ENCODE measurements around the gene NUCKS1.

The NUCKS1 gene

DNA sequence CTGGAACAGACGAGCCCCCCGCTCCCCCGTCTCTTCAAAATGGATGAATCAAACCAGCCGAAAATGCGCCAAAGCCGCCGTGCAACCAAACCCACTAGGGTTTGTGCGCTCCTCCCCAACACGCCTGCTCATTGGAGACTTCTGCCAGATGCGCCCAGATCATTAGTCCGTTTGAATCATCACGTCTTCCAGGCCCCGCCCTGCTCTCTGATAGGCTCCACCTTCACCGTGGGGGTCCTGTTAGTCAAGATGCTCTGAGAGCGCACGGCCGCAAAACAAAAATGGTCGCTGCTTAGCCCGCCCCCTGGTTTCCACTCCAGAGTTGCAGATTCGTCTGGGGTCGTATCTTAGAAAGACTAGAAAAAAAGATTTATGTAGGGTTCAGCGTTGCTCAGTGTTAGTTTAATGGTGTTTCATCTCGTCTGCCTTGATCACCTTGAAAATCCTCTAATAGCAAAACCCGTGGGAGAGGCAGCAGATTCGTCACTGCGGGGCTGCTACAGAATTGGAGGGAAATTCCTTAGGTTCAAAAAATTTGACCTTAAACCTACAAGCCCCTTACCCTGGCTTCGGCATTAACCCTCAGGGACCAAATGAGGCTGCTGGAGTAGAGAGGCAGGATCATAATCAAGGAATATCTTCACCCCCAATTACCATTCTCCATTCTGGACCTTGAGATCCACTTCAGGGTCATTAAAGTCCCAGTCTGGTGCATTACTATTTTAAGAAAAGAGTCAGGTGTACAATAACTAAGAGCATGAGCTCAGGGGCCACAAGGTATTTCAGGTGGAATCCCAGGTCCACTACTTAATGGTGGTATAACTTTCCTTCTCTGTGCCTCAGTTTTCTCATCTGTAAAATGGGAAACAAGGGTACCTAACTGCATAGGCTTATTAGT lies at the start of gene NUCKS1:
NUCKS1 (minus strand) TSS at position 45 of the 898 bp plus-strand sequence. CDS start 209 bp downstream, outside the sequence.
- Histone ChIP-seq H3K9me3 (ENCODE audit: severe bottlenecking) (no peaks in the 10 kb centered on the region), H3K27me3 (ENCODE audit: insufficient read depth, poor library complexity, severe bottlenecking) (no peaks in the 10 kb centered on the region), H3K4me1 (ENCODE audit: insufficient read depth, poor library complexity, severe bottlenecking) (peaks cover 19% of the 10 kb centered on the region), H3K4me3 (ENCODE audit: severe bottlenecking) (peak within 1 kb of the TSS; percentile 74), H3K27ac (ENCODE audit: poor library complexity, severe bottlenecking) (peak within 1 kb of the TSS; percentile 92), H3K36me3 (ENCODE audit: low read depth) (peaks cover 36% of the 10 kb centered on the region)
- TF ChIP-seq, protein P1, sequence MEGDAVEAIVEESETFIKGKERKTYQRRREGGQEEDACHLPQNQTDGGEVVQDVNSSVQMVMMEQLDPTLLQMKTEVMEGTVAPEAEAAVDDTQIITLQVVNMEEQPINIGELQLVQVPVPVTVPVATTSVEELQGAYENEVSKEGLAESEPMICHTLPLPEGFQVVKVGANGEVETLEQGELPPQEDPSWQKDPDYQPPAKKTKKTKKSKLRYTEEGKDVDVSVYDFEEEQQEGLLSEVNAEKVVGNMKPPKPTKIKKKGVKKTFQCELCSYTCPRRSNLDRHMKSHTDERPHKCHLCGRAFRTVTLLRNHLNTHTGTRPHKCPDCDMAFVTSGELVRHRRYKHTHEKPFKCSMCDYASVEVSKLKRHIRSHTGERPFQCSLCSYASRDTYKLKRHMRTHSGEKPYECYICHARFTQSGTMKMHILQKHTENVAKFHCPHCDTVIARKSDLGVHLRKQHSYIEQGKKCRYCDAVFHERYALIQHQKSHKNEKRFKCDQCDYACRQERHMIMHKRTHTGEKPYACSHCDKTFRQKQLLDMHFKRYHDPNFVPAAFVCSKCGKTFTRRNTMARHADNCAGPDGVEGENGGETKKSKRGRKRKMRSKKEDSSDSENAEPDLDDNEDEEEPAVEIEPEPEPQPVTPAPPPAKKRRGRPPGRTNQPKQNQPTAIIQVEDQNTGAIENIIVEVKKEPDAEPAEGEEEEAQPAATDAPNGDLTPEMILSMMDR (IDR thresholded peaks at IDR 0.05; ENCODE audit: poor library complexity, severe bottlenecking): no peak
- ATAC-seq (ENCODE audit: low read depth) (peak; percentile 86), DNase-seq (ENCODE audit: low spot score) (peak; percentile 98)

DNA sequence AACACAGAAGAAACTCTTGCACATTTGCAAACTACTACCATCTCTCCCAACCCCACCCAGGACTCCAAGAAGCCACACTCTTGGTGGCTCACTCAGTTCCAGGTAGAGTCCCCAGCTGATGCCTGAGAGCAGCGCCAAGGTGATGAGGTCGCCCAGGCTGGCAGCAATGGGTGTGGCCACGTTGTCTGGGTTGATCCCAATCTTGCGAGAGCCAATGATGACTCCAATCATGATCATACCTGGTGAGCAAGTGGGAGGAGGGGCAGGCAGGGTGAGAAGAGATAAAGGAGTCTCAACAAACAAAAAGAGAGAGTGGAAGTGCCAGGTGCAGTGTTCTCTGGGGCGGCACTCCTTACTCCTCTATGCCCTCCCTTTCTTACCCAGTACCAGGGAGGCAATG lies 48.6 kb upstream of the NUCKS1 start:
- peaks cover 18% of the 10 kb centered on the region for H3K36me3 ChIP-seq (ENCODE audit: low read depth)
- DNase-seq (ENCODE audit: low spot score) (no peak), ATAC-seq (ENCODE audit: low read depth) (peak; percentile 71)
- no peaks in the 10 kb centered on the region for H3K9me3 ChIP-seq (ENCODE audit: severe bottlenecking)
- TF ChIP-seq, protein P1 (IDR thresholded peaks at IDR 0.05; ENCODE audit: poor library complexity, severe bottlenecking): no peak
- no peaks in the 10 kb centered on the region for H3K4me1 ChIP-seq (ENCODE audit: insufficient read depth, poor library complexity, severe bottlenecking)
- no peaks in the 10 kb centered on the region for H3K27me3 ChIP-seq (ENCODE audit: insufficient read depth, poor library complexity, severe bottlenecking)
- H3K4me3 ChIP-seq (ENCODE audit: severe bottlenecking): no peak overlapping the region
- H3K27ac ChIP-seq (ENCODE audit: poor library complexity, severe bottlenecking): no peak overlapping the region

DNA sequence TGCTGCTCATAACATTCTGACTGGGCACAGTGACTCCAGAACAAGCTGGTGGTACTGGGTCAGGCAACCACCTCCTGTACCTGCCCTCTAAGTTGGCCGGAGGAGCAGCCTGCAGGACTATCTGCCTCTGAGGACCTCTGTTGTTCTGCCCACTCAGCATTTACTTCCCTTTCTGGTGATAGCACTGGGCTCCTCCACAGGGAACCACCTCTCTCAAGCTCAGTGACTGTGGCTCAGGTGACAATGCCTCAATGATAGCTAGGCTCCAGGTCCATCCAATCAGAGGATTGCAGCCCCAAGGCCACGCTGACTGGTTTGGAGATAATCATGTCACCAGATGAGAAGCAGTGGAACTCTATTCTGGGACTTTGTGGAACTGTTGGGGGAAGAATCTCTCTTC lies 47.2 kb upstream of the NUCKS1 start:
- H3K36me3 ChIP-seq (ENCODE audit: low read depth): peaks cover 20% of the 10 kb centered on the region
- ATAC-seq (ENCODE audit: low read depth): no peak
- TF ChIP-seq, protein P1 (IDR thresholded peaks at IDR 0.05; ENCODE audit: poor library complexity, severe bottlenecking): no peak
- no peak overlapping the region for H3K27ac ChIP-seq (ENCODE audit: poor library complexity, severe bottlenecking)
- no peak for DNase-seq (ENCODE audit: low spot score)
- no peaks in the 10 kb centered on the region for H3K4me1 ChIP-seq (ENCODE audit: insufficient read depth, poor library complexity, severe bottlenecking)
- no peak overlapping the region for H3K4me3 ChIP-seq (ENCODE audit: severe bottlenecking)
- no peaks in the 10 kb centered on the region for H3K9me3 ChIP-seq (ENCODE audit: severe bottlenecking)
- H3K27me3 ChIP-seq (ENCODE audit: insufficient read depth, poor library complexity, severe bottlenecking): no peaks in the 10 kb centered on the region

GRCh38 chr1:205794011-205794730 lies 44.2 kb upstream of the NUCKS1 start:
- no peaks in the 10 kb centered on the region for H3K4me1 ChIP-seq (ENCODE audit: insufficient read depth, poor library complexity, severe bottlenecking)
- H3K4me3 ChIP-seq (ENCODE audit: severe bottlenecking): no peak overlapping the region
- DNase-seq (ENCODE audit: low spot score): no peak
- no peak overlapping the region for H3K27ac ChIP-seq (ENCODE audit: poor library complexity, severe bottlenecking)
- no peaks in the 10 kb centered on the region for H3K9me3 ChIP-seq (ENCODE audit: severe bottlenecking)
- TF ChIP-seq, protein P1 (IDR thresholded peaks at IDR 0.05; ENCODE audit: poor library complexity, severe bottlenecking): no peak
- peaks cover 26% of the 10 kb centered on the region for H3K36me3 ChIP-seq (ENCODE audit: low read depth)
- no peak for ATAC-seq (ENCODE audit: low read depth)
- H3K27me3 ChIP-seq (ENCODE audit: insufficient read depth, poor library complexity, severe bottlenecking): no peaks in the 10 kb centered on the region
